HG03064 (cell line): ENCODE data around the gene AGMAT.
A peak's percentile ranks its signal among the peaks of the same experiment; 100 is the strongest.
"Not testable (repeated sequence)": the region's sequence is repeated elsewhere in the genome, so short reads cannot be mapped to it uniquely, and the experiment has no call there.

ENCODE experiments used
- ATAC-seq: cut with Tn5 transposase; IDR thresholded peaks from one replicate; pipeline ENCODE4 v1.9.1; 2021; ENCODE audit warnings: low read depth; ENCODE audit not compliant: unreplicated experiment

AGMAT gene

GRCh38 chr1:15616373-15617172 is 31.7 kb upstream of the AGMAT start:
- peak; percentile 17 for ATAC-seq

- ATAC-seq = no peak
Observed at GRCh38 chr1:15610167-15610566, 25.3 kb upstream of the AGMAT start.

GRCh38 chr1:15609631-15610030 is 24.8 kb upstream of the AGMAT start:
- no peak for ATAC-seq

- ATAC-seq = no peak
Observed at GRCh38 chr1:15605398-15606383, 20.8 kb upstream of the AGMAT start.

GRCh38 chr1:15604400-15604799 is 19.5 kb upstream of the AGMAT start:
- ATAC-seq = not testable (repeated sequence)

GRCh38 chr1:15603966-15604282 is 19.1 kb upstream of the AGMAT start:
- ATAC-seq = not testable (repeated sequence)

GRCh38 chr1:15603050-15603965 is 18.5 kb upstream of the AGMAT start:
- peak; percentile 83 for ATAC-seq

GRCh38 chr1:15598436-15598835 is 13.6 kb upstream of the AGMAT start:
- no peak for ATAC-seq

GRCh38 chr1:15595809-15596617 is 11.2 kb upstream of the AGMAT start:
- ATAC-seq = no peak

GRCh38 chr1:15592285-15592684 is 7.4 kb upstream of the AGMAT start:
- ATAC-seq = no peak

GRCh38 chr1:15583016-15583706 is 1.7 kb downstream of the AGMAT start:
- ATAC-seq = no peak

GRCh38 chr1:15579683-15580047 is 5.2 kb downstream of the AGMAT start:
- no peak for ATAC-seq

- ATAC-seq = no peak
Observed at GRCh38 chr1:15578921-15579682, 5.7 kb downstream of the AGMAT start.

GRCh38 chr1:15577691-15578090 is 7.2 kb downstream of the AGMAT start:
- no peak for ATAC-seq

GRCh38 chr1:15575549-15576150 is 9.2 kb downstream of the AGMAT start:
- ATAC-seq = no peak

GRCh38 chr1:15574741-15575140 is 10.1 kb downstream of the AGMAT start:
- no peak for ATAC-seq

GRCh38 chr1:15573477-15573876 is 11.4 kb downstream of the AGMAT start:
- ATAC-seq = no peak

- no peak for ATAC-seq
Observed at GRCh38 chr1:15571266-15571665, 13.6 kb downstream of the AGMAT start.
